Measurements from ENCODE around the gene ACOT4.
"Not testable (repeated sequence)": the region's sequence is repeated elsewhere in the genome, so short reads cannot be mapped to it uniquely, and the experiment has no call there.

The ACOT4 gene

GRCh38 chr14:73588695-73589094, 3.0 kb upstream of the ACOT4 start:
- DNase-seq (ENCODE audit: low read depth) = no peak
- TF ChIP-seq, protein P1, sequence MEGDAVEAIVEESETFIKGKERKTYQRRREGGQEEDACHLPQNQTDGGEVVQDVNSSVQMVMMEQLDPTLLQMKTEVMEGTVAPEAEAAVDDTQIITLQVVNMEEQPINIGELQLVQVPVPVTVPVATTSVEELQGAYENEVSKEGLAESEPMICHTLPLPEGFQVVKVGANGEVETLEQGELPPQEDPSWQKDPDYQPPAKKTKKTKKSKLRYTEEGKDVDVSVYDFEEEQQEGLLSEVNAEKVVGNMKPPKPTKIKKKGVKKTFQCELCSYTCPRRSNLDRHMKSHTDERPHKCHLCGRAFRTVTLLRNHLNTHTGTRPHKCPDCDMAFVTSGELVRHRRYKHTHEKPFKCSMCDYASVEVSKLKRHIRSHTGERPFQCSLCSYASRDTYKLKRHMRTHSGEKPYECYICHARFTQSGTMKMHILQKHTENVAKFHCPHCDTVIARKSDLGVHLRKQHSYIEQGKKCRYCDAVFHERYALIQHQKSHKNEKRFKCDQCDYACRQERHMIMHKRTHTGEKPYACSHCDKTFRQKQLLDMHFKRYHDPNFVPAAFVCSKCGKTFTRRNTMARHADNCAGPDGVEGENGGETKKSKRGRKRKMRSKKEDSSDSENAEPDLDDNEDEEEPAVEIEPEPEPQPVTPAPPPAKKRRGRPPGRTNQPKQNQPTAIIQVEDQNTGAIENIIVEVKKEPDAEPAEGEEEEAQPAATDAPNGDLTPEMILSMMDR (IDR thresholded peaks at IDR 0.05; ENCODE audit: insufficient read depth, low read depth, low read length, missing control alignments) = no peak
- H3K4me3 ChIP-seq (ENCODE audit: low read depth, low read length) = no peak overlapping the region

GRCh38 chr14:73589116-73589515, 2.6 kb upstream of the ACOT4 start:
- TF ChIP-seq, protein P1 (IDR thresholded peaks at IDR 0.05; ENCODE audit: insufficient read depth, low read depth, low read length, missing control alignments) = no peak
- no peak for DNase-seq (ENCODE audit: low read depth)
- H3K4me3 ChIP-seq (ENCODE audit: low read depth, low read length) = no peak overlapping the region

DNA sequence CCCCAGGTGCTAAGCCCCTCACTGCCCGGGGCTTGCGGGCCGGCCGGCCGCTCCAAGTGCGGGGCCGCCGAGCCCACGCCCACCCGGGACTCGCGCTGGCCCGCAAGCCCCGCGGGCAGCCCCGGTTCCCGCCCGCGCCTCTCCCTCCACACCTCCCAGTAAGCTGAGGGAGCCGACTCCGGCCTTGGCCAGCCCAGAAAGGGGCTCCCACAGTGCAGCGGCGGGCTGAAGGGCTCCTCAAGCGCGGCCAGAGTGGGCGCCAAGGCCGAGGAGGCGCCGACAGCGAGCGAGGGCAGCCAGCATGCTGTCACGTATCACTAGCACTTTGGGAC, 1.0 kb upstream of the ACOT4 start:
- not testable (repeated sequence) for DNase-seq (ENCODE audit: low read depth); H3K4me3 ChIP-seq (ENCODE audit: low read depth, low read length)

DNA sequence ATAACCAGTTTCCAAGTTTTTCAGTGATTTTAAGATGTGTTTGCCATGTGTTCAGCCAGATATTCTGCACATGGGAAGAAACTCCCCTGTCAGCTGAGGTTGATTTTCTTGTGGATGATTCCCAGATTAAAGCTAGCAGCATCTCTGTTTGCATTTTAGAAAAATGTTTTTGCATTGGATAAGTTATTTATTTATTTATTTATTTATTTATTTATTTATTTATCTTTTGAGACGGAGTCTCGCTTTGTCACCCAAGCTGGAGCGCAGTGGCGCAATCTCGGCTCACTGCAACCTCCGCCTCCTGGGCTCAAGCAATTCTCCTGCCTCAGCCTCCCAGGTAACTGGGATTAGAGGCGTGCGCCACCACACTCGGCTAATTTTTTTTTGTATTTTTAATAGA, 2.8 kb downstream of the ACOT4 start:
- no peak for DNase-seq (ENCODE audit: low read depth)
- no peak overlapping the region for H3K4me3 ChIP-seq (ENCODE audit: low read depth, low read length)
- TF ChIP-seq, protein P1 (IDR thresholded peaks at IDR 0.05; ENCODE audit: insufficient read depth, low read depth, low read length, missing control alignments) = no peak

- TF ChIP-seq, protein P1 (IDR thresholded peaks at IDR 0.05; ENCODE audit: insufficient read depth, low read depth, low read length, missing control alignments) = no peak
Measured at GRCh38 chr14:73599499-73599898, 7.8 kb downstream of the ACOT4 start.

GRCh38 chr14:73602994-73603393, 11.3 kb downstream of the ACOT4 start:
- no peak overlapping the region for H3K4me3 ChIP-seq (ENCODE audit: low read depth, low read length)
- TF ChIP-seq, protein P1 (IDR thresholded peaks at IDR 0.05; ENCODE audit: insufficient read depth, low read depth, low read length, missing control alignments) = no peak
- no peak for DNase-seq (ENCODE audit: low read depth)

More at GRCh38 chr14:73599499-73599898, 7.8 kb downstream of the ACOT4 start:
- no peak for DNase-seq (ENCODE audit: low read depth)
- H3K4me3 ChIP-seq (ENCODE audit: low read depth, low read length) = no peak overlapping the region

- H3K4me3 ChIP-seq (ENCODE audit: low read depth, low read length) = no peak overlapping the region
- TF ChIP-seq, protein P1 (IDR thresholded peaks at IDR 0.05; ENCODE audit: insufficient read depth, low read depth, low read length, missing control alignments) = no peak
- peak; percentile 17 for DNase-seq (ENCODE audit: low read depth)
Measured at GRCh38 chr14:73606271-73606670, 14.6 kb downstream of the ACOT4 start.

Measured in GM12865 (cell line).